ENCODE results near the gene OLFM2.

The OLFM2 gene

DNA sequence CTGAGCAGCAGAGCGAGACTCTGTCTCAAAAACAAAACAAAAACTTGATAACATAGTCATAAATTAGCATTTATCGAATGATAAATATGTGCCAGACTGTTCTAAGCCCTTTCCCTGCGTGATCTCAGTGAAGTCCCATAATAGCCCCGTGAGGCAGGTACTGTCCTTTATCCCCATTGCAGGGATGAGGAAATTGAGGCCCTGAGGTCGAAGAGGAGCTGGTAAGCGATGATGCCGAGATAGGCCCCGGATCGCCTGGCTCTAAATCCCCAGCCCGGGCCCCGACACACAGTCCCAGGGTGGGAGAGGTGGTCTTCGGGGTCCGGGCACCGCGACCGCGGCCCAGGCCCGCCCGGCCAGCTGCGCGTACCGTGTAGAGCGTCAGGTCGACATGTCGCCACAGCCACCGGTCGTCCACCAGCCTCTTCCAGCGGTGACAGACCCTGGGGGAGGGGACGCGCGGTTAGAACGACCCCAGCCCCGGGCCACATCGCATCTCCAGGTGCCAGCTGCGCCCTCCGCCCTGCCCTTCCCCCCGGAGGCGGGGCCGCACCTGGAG is 118.1 kb downstream of the OLFM2 start:
- no peak for TF ChIP-seq CTCF (conservative IDR thresholded peaks at IDR 0.05; ENCODE audit: low read depth, low read length)
- Histone ChIP-seq H3K4me2 (peak overlapping the region; percentile 61), H3K79me2 (ENCODE audit: insufficient read depth, low read depth) (peaks cover 44% of the 10 kb centered on the region), H2AFZ (ENCODE audit: low read depth) (peak overlapping the region; percentile 62), H3K4me1 (ENCODE audit: low read depth, poor library complexity, severe bottlenecking) (peaks cover 48% of the 10 kb centered on the region), H3K27ac (peak overlapping the region; percentile 71), H4K20me1 (ENCODE audit: insufficient read depth) (no peaks in the 10 kb centered on the region), H3K27me3 (ENCODE audit: insufficient read depth, low read depth) (no peaks in the 10 kb centered on the region), H3K4me3 (IDR thresholded peaks at IDR 0.05; ENCODE audit: insufficient read depth, low read depth, low read length) (no peak overlapping the region), H3K36me3 (ENCODE audit: insufficient read depth) (peaks cover 7% of the 10 kb centered on the region; the same call in 1 of the 2 replicates), H3K9ac (peak overlapping the region; percentile 60)

GRCh38 chr19:9811139-9811538 is 125.2 kb downstream of the OLFM2 start:
- Histone ChIP-seq H3K36me3 (ENCODE audit: insufficient read depth) (peaks cover 4% of the 10 kb centered on the region; the same call in 1 of the 2 replicates), H4K20me1 (ENCODE audit: insufficient read depth) (no peaks in the 10 kb centered on the region)

DNA sequence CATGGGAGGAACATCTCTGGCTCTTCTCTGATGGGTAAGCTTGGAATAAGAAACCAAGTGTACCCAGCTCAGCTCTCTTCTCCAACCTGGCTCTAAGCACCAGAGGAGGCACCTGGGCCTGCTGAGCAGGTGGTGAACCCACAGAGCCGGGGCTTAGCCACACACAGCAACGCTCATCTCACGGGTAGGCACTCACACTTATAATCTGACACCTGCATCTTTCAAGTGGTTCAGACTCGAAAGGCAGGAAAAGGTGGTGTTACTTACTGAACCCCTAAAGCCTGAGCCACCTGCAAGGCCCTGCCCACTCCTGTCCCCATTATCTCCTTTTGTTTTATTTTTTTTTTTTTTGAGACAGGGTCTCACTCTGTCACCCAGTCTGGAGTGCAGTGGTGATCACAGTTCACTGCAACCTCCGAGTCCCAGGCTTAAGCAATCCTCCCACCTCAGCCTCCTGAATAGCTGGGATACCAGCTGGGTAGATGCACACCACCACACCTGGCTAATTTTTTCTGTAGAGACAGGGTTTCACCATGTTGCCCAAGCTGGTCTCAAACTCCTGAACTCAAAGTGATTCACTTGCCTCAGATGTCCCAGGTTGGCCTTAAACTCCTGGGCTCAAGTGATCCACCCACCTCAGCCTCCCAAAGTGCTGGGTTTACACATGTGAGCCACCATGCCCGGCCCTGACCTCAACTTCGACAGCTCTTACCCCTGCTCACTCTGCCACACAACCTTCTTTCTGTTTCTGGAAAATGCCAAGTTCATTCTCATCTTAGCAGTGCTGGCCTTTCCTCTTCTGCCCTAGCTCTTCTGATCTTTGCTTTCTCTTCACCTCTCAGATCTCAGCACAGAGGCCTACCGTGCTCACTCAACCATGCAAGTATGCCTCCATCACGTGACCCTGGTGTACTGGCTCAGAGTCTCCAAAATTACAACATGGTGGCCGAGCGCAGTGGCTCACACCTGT is 127.2 kb downstream of the OLFM2 start:
- no peaks in the 10 kb centered on the region for H4K20me1 ChIP-seq (ENCODE audit: insufficient read depth)
- no peaks in the 10 kb centered on the region; the same call in 1 of the 2 replicates for H3K36me3 ChIP-seq (ENCODE audit: insufficient read depth)
- no peak overlapping the region for H2AFZ ChIP-seq (ENCODE audit: low read depth)
- peaks cover 82% of the 10 kb centered on the region for H3K4me1 ChIP-seq (ENCODE audit: low read depth, poor library complexity, severe bottlenecking)
- H3K9ac ChIP-seq, result no peak overlapping the region; the same call in 1 of the 2 replicates
- no peak for TF ChIP-seq CTCF (conservative IDR thresholded peaks at IDR 0.05; ENCODE audit: low read depth, low read length)
- no peaks in the 10 kb centered on the region for H3K27me3 ChIP-seq (ENCODE audit: insufficient read depth, low read depth)
- peaks cover 4% of the 10 kb centered on the region; the same call in 1 of the 2 replicates for H3K79me2 ChIP-seq (ENCODE audit: insufficient read depth, low read depth)
- H3K27ac ChIP-seq, result peak overlapping the region; percentile 86
- H3K4me3 ChIP-seq (IDR thresholded peaks at IDR 0.05; ENCODE audit: insufficient read depth, low read depth, low read length), result no peak overlapping the region
- H3K4me2 ChIP-seq, result peak overlapping the region; percentile 96; the same call in 1 of the 2 replicates

More at GRCh38 chr19:9811139-9811538, 125.2 kb downstream of the OLFM2 start:
- H3K79me2 ChIP-seq (ENCODE audit: insufficient read depth, low read depth), result peaks cover 21% of the 10 kb centered on the region; the same call in 1 of the 2 replicates
- no peak overlapping the region; the same call in 1 of the 2 replicates for H3K27ac ChIP-seq
- no peak overlapping the region for H3K9ac ChIP-seq
- no peak overlapping the region for H2AFZ ChIP-seq (ENCODE audit: low read depth)
- no peak for TF ChIP-seq CTCF (conservative IDR thresholded peaks at IDR 0.05; ENCODE audit: low read depth, low read length)
- H3K4me2 ChIP-seq, result no peak overlapping the region
- H3K4me3 ChIP-seq (IDR thresholded peaks at IDR 0.05; ENCODE audit: insufficient read depth, low read depth, low read length), result no peak overlapping the region
- no peaks in the 10 kb centered on the region for H3K27me3 ChIP-seq (ENCODE audit: insufficient read depth, low read depth)
- peaks cover 71% of the 10 kb centered on the region for H3K4me1 ChIP-seq (ENCODE audit: low read depth, poor library complexity, severe bottlenecking)

DNA sequence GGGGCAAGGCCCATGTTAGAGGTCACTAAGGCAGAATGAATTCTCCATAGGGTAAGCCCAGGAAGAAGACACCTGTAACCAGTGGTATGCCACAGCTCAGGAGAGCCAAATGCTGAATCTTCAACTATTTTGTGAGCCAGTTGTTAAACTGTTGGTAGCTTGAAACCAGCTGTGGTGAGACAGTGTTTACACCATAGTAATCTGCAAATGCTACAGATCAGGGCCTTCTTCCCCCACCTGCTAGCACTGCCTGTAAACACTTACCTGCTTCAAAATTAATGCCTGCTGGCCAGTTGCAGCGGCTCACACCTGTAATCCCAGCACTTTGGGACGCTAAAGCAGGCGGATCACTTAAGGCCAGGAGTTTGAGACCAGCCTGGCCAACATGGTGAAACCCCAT is 129.5 kb downstream of the OLFM2 start:
- Histone ChIP-seq H2AFZ (ENCODE audit: low read depth) (no peak overlapping the region), H3K4me3 (IDR thresholded peaks at IDR 0.05; ENCODE audit: insufficient read depth, low read depth, low read length) (no peak overlapping the region), H3K27me3 (ENCODE audit: insufficient read depth, low read depth) (no peaks in the 10 kb centered on the region), H3K36me3 (ENCODE audit: insufficient read depth) (no peaks in the 10 kb centered on the region), H3K4me1 (ENCODE audit: low read depth, poor library complexity, severe bottlenecking) (peaks cover 72% of the 10 kb centered on the region), H3K27ac (peak overlapping the region; percentile 86), H3K4me2 (peak overlapping the region; percentile 96), H4K20me1 (ENCODE audit: insufficient read depth) (no peaks in the 10 kb centered on the region), H3K9ac (no peak overlapping the region; the same call in 1 of the 2 replicates), H3K79me2 (ENCODE audit: insufficient read depth, low read depth) (no peaks in the 10 kb centered on the region)
- TF ChIP-seq CTCF (conservative IDR thresholded peaks at IDR 0.05; ENCODE audit: low read depth, low read length), result no peak
